HG03025 (cell line): Measurements from ENCODE around the gene GAST.
"Not testable (repeated sequence)": the region's sequence is repeated elsewhere in the genome, so short reads cannot be mapped to it uniquely, and the experiment has no call there.

Source experiments
- ATAC-seq: cut with Tn5 transposase; IDR thresholded peaks from one replicate; pipeline ENCODE4 v1.9.1; 2021; ENCODE audit warnings: mild to moderate bottlenecking, moderate library complexity; ENCODE audit not compliant: unreplicated experiment, low FRiP score

GAST gene

GRCh38 chr17:41682631-41683030 is 29.5 kb upstream of the GAST start:
- no peak for ATAC-seq

- no peak for ATAC-seq
Measured at GRCh38 chr17:41683441-41684007, 28.6 kb upstream of the GAST start.

GRCh38 chr17:41684035-41684434 is 28.1 kb upstream of the GAST start:
- no peak for ATAC-seq

DNA sequence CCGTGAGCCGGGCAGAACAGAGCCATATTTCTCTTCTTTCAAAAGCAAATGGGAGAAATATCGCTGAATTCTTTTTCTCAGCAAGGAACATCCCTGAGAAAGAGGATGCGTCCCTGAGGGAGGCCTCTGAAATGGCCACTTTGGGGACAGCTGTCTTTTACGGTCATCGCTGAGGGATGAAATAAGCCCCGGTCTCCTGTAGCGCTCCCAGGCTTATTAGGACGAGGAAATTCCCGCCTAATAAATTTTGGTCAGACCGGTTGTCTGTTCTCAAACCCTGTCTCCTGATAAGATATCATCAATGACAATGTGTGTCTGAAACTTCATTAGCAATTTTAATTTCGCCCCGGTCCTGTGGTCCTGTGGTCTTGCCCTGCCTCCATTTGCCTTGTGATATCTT is 26.4 kb upstream of the GAST start:
- ATAC-seq, result not testable (repeated sequence)

- no peak for ATAC-seq
Measured at GRCh38 chr17:41686281-41686680, 25.9 kb upstream of the GAST start.

DNA sequence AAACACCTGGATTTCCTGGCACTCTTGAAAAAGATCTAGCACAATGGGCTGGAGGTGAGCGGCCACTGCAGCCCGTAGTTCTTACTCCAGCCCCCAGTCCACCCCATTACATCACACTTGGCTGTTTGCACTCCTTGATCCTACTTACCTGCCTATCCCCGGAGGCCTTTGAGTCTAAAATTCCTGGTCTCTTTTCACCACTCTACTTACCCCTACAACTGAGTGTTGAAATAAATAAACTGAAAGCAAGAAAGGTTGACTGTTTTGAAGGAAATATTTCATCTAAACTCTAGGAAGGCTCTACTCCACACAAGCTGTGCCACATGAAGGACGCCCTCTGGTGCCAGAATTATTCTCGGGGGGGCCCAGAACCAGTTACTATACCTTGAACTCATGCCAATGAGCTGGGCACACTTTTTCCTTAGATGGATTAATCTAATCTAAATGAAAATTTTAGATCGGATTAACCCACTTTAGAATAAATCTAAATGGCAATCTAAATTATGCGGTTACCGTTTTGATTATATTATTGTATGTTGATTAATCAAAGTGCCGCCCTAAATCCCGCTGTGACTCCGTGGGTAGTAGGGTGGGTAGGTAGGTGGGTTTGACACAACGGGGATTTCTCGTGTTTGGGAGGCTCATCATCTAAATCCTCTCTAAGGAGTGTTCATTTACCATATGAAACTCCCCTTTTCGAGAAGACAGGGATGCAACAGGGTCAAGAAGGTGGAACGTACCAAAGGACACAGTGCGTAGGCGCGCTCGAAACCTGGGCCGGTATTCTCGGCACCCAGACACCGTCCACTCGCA is 24.1 kb upstream of the GAST start:
- no peak for ATAC-seq

DNA sequence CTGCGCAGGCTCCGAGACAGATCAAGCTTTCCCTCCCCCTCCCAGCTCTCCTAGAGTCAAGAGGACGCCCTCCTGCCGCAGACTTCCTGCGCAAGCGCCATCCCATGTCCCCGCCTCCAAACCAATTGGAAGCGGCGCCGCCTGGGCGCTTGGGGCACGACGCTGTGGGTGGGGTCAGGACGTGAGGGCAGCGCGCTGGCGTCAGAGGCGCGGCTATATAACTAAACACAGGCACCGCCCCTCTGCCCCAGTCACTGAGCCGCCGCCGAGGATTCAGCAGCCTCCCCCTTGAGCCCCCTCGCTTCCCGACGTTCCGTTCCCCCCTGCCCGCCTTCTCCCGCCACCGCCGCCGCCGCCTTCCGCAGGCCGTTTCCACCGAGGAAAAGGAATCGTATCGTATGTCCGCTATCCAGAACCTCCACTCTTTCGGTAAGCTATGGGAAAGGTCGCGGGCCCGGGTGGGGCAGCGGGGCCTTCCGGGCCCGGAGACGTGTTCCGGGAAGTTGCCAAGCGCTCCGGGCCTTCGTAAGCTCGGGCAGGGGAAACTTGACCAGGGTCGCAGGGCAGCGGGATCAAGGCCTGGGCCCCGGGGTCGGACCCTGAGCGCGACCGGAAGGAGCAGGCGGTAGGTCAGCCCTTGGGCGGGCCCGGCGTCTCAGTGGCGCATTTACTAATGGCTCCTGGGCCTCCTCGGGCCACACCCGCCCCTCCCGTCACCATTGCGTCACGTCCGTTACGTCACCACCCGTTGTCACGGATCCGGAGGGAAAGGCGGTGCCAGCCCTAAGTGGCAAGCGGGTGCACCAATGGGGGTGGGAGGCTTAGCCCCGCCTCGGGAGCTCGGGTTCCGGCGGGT is 23.3 kb upstream of the GAST start, which contains the start of gene EIF1:
TSS of gene EIF1 (plus strand) at position 245 of the 856 bp plus-strand sequence. CDS start at position 399, 154 bp downstream.
- ATAC-seq, result peak; percentile 71

- no peak for ATAC-seq
Measured at GRCh38 chr17:41689497-41690299, 22.4 kb upstream of the GAST start.

DNA sequence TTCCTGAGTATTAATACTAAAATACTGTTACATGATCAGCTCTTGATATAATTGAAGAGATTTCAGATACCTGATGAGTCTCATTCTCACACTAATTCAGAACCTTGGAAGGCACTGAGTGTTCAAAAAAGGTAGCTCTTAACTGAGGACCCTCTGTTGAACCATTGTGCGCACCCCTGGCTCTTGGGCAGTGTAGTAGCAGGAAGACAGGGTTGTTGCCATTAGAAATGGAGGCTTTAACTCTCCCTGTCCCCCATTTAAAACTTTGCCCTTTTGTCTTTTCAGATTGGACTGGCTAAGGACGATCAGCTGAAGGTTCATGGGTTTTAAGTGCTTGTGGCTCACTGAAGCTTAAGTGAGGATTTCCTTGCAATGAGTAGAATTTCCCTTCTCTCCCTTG is 21.6 kb upstream of the GAST start:
- ATAC-seq, result no peak

- no peak for ATAC-seq
Measured at GRCh38 chr17:41691031-41691777, 20.9 kb upstream of the GAST start.

- ATAC-seq, result no peak
Measured at GRCh38 chr17:41692722-41693521, 19.2 kb upstream of the GAST start.

DNA sequence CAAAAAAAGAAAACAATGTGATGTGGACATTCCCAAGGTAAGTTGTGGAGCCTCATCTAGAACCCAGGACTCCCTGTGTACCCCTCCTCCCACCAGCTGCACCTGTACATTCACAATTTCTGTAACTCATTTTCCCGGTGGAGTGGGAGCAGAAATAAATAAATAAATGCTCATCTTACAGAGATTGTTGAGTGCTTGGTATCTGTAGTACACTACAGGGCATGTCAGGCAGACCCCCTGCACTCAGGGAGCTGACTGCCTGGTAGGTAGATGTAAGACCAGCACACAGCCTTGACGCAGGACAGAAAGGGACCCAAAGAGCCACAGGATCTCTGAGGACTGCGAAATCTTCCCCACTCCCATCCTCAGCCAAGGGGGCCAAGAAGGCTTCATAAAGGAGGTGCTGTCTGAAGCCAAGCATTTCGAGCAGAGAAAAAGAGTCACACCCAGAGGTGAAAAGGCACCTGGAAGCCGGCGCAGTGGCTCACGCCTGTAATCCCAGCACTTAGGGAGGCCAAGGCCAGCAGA is 16.9 kb upstream of the GAST start:
- no peak for ATAC-seq

- no peak for ATAC-seq
Measured at GRCh38 chr17:41695954-41696757, 16.0 kb upstream of the GAST start.

- no peak for ATAC-seq
Measured at GRCh38 chr17:41697122-41697962, 14.8 kb upstream of the GAST start.

DNA sequence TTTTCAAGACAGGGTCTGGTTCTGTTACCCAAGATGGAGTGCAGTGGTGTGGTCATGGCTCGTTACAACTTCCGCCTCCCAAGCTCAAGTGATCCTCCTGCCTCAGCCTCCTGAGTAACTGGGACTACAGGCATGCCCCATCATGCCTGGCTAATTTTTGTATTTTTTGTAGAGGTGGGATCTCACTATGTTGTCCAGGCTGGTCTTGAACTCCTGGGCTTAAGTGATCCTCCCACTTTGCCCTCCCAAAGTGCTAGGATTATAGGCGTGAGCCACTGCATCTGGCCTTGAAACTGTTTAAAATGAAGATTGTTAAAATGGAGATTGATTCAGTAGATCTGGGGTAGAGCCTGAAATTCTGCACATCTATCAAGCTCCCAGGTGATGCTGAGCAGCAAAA is 11.3 kb upstream of the GAST start:
- ATAC-seq, result not testable (repeated sequence)

- no peak for ATAC-seq
Measured at GRCh38 chr17:41702712-41703111, 9.4 kb upstream of the GAST start.
